HCT116 (cell line): ENCODE data around the gene ZNF324B. TPM values are rescaled to one million over a fixed set of nuclear protein-coding genes. Genes with fewer than 3 reads are reported as not detected.

Experiments
- ATAC-seq: fragments of 200-7000 bp; cut with Tn5 transposase; 2 replicates; pipeline ENCODE4 v1.9.1; 2020; ENCODE audit warnings: mild to moderate bottlenecking, moderate library complexity
- BruUV-seq: library from RNA; stranded (reverse); fragments of 400-500 nt; replicated peaks from 2 replicates; lab custom pipeline; 2021; lab: Mats Ljungman, UMichigan
- CTCF ChIA-PET: fragments of 300-600 bp; sonication (Branson Sonifier 250); formaldehyde crosslinking; loops from one replicate; lab custom pipeline; 2021; ENCODE audit warnings: antibody characterized with exemption; lab: Charles Lee
- POLR2A ChIA-PET: fragments of 300-600, 350-600 bp; sonication (Branson Sonifier 250); formaldehyde crosslinking; loops from one replicate; lab custom pipeline; 2021; ENCODE audit warnings: antibody characterized with exemption; lab: Charles Lee
- RAD21 ChIA-PET, 2 experiments: fragments of 300-600 bp; sonication (Branson Sonifier 250); formaldehyde crosslinking; loops; one replicate each; lab custom pipeline; 2023; ENCODE audit warnings: low total read pairs in 2 of 2; ENCODE audit not compliant: uncharacterized antibody in 2 of 2, unreplicated experiment in 2 of 2, low non-redundant PET in 1 of 2; lab: Charles Lee
- DNase-seq: peaks from one replicate; pipeline ENCODE4 v3.0.0-alpha.2; 2010; ENCODE audit warnings: low read depth, low spot score
- H2AFZ ChIP-seq: fragments of 200-600 bp; shearing (Covaris generic), sonication (generic); 2 replicates; pipeline ENCODE4 v1.6.1; 2017; ENCODE audit warnings: low read depth, mixed run types, mixed read lengths, antibody characterized with exemption, low read length; ENCODE audit not compliant: poor library complexity, severe bottlenecking
- H3K27ac ChIP-seq: 2 replicates; pipeline ENCODE4 v1.5.1; 2012; ENCODE audit warnings: low read depth, low read length
- H3K27me3 ChIP-seq: fragments of 200-600 bp; sonication (generic); 2 replicates; pipeline ENCODE4 v1.6.1; 2016; ENCODE audit warnings: mixed run types, low read length, mixed read lengths; ENCODE audit not compliant: insufficient read depth
- H3K36me3 ChIP-seq, 2 experiments: fragments of 200-500 bp in 1 of 2; fragments of 200-600 bp in 1 of 2; sonication (Bioruptor generic) in 1 of 2; sonication (generic) in 1 of 2; 2 replicates each; pipeline versions ENCODE4 v1.5.1 to v1.6.1; 2014 to 2016; ENCODE audit warnings: low read length in 2 of 2, inconsistent platforms in 1 of 2, mixed read lengths in 1 of 2, mixed run types in 1 of 2; ENCODE audit not compliant: insufficient read depth in 2 of 2, control insufficient read depth in 1 of 2
- H3K4me1 ChIP-seq, 2 experiments: fragments of 200-600 bp in 1 of 2; sonication (generic) in 1 of 2; 2 replicates each; pipeline versions ENCODE4 v1.5.1 to v1.6.1; 2012 to 2017; ENCODE audit warnings: low read length in 2 of 2, inconsistent platforms in 1 of 2, mild to moderate bottlenecking in 1 of 2, mixed read lengths in 1 of 2, mixed run types in 1 of 2, moderate library complexity in 1 of 2; ENCODE audit not compliant: insufficient read depth in 2 of 2, control insufficient read depth in 1 of 2
- H3K4me2 ChIP-seq: fragments of 200-600 bp; sonication (generic); 2 replicates; pipeline ENCODE4 v1.6.1; 2017; ENCODE audit warnings: mixed run types, low read length, mixed read lengths
- H3K4me3 ChIP-seq, 2 experiments: fragments of 200-600 bp in 1 of 2; sonication (generic) in 1 of 2; replicated peaks in 1 of 2; 2 replicates each; pipeline ENCODE4 v1.5.1; 2011 to 2016; ENCODE audit warnings: low read length in 2 of 2, control low read depth in 1 of 2, low read depth in 1 of 2, mild to moderate bottlenecking in 1 of 2, mixed read lengths in 1 of 2, mixed run types in 1 of 2
- H3K79me2 ChIP-seq: fragments of 200-600 bp; sonication (generic); 2 replicates; pipeline ENCODE4 v1.6.1; 2017; ENCODE audit warnings: mild to moderate bottlenecking, mixed run types, low read length, moderate library complexity, mixed read lengths; ENCODE audit not compliant: insufficient read depth
- H3K9ac ChIP-seq: fragments of 200-600 bp; sonication (generic); 2 replicates; pipeline ENCODE4 v1.6.1; 2016; ENCODE audit warnings: low read length, mixed read lengths
- H3K9me2 ChIP-seq: fragments of 200-600 bp; sonication (generic), shearing (Covaris generic); 2 replicates; pipeline ENCODE4 v1.6.1; 2017; ENCODE audit warnings: mixed run types, mild to moderate bottlenecking, moderate library complexity; ENCODE audit not compliant: insufficient read depth
- H3K9me3 ChIP-seq, 2 experiments: fragments of 200-500 bp in 1 of 2; fragments of 200-600 bp in 1 of 2; sonication (Bioruptor generic) in 1 of 2; sonication (generic) in 1 of 2; 2 replicates each; pipeline ENCODE4 v1.6.1; 2014 to 2017; ENCODE audit warnings: low read length in 2 of 2, mixed read lengths in 2 of 2, inconsistent platforms in 1 of 2, low read depth in 1 of 2, mild to moderate bottlenecking in 1 of 2, mixed run types in 1 of 2, moderate library complexity in 1 of 2; ENCODE audit not compliant: control insufficient read depth in 1 of 2, insufficient read depth in 1 of 2
- H4K20me1 ChIP-seq: fragments of 200-600 bp; sonication (generic), shearing (Covaris generic); 2 replicates; pipeline ENCODE4 v1.6.1; 2017; ENCODE audit warnings: mixed run types, mild to moderate bottlenecking, moderate library complexity; ENCODE audit not compliant: insufficient read depth
- CBX3 ChIP-seq: IDR thresholded peaks from 2 replicates; pipeline ENCODE4 v1.6.1; 2012; ENCODE audit warnings: low read depth
- CEBPB ChIP-seq: IDR thresholded peaks from 2 replicates; pipeline ENCODE4 v1.6.1; 2012; ENCODE audit warnings: low read depth
- CTCF ChIP-seq, 3 experiments: fragments of 200-600 bp in 1 of 3; sonication (generic) in 1 of 3; IDR thresholded peaks in 2 of 3; conservative IDR thresholded peaks in 1 of 3; 2 replicates each; pipeline ENCODE4 v1.5.1; 2012 to 2017; ENCODE audit warnings: low read depth in 2 of 3, low read length in 2 of 3, antibody characterized with exemption in 1 of 3, borderline replicate concordance in 1 of 3, control low read depth in 1 of 3, mild to moderate bottlenecking in 1 of 3, mixed read lengths in 1 of 3, mixed run types in 1 of 3, moderate library complexity in 1 of 3; ENCODE audit not compliant: insufficient read depth in 1 of 3
- EGR1 ChIP-seq: IDR thresholded peaks from 2 replicates; pipeline ENCODE4 v1.6.1; 2012; ENCODE audit warnings: low read depth
- EZH2phosphoT487 ChIP-seq: fragments of 200-600 bp; IDR thresholded peaks from 2 replicates; pipeline ENCODE4 v1.6.1; 2018; ENCODE audit warnings: antibody characterized with exemption, borderline replicate concordance
- REST ChIP-seq: IDR thresholded peaks from 2 replicates; pipeline ENCODE4 v1.6.1; 2012; ENCODE audit warnings: low read depth
- SRF ChIP-seq: IDR thresholded peaks from 2 replicates; pipeline ENCODE4 v1.6.1; 2012; ENCODE audit warnings: low read depth
- YY1 ChIP-seq: IDR thresholded peaks from 2 replicates; pipeline ENCODE4 v1.6.1; 2011; ENCODE audit warnings: low read length, low read depth, moderate library complexity, mild to moderate bottlenecking; ENCODE audit not compliant: insufficient replicate concordance; ENCODE audit errors: extremely low read depth
- intact Hi-C: fragments of 100-400 bp; cut with micrococcal nuclease; formaldehyde crosslinking; loops from 2 replicates; pipeline ENCODE4 v1.10.0; 2022
- total RNA-seq: library from RNA; stranded (reverse); gene quantifications from one replicate; pipeline ENCODE4 v1.2.1, GENCODE V29; 2021; ENCODE audit not compliant: unreplicated experiment

ZNF324B gene
- total RNA-seq, 1 experiment from 2014 or later = 9.4 TPM

GRCh38 chr19:58416604-58417003, 34.8 kb upstream of the ZNF324B start (continued):
- no peak for TF ChIP-seq EGR1
- TF ChIP-seq SRF = no peak
- no peak for TF ChIP-seq REST

- CTCF ChIA-PET = no interaction called here
- BruUV-seq = TSS peak; percentile 28
- DNase-seq (no peak), ATAC-seq (no peak)
- Histone ChIP-seq H4K20me1 (no peaks in the 10 kb centered on the region), H3K4me2 (no peak overlapping the region), H3K9me3 (no peaks in the 10 kb centered on the region), H3K79me2 (peaks cover 42% of the 10 kb centered on the region), H3K9me2 (no peaks in the 10 kb centered on the region), H3K4me3 (no peak overlapping the region), H3K4me1 (no peaks in the 10 kb centered on the region), H3K9ac (no peak overlapping the region), H3K27me3 (no peaks in the 10 kb centered on the region), H3K27ac (no peak overlapping the region), H3K36me3 (peaks cover 27 to 41% of the 10 kb centered on the region in 2 experiments), H2AFZ (no peak overlapping the region)
- intact Hi-C loops = no loop called here
- RAD21 ChIA-PET = no interaction called here
- TF ChIP-seq CEBPB = no peak
- POLR2A ChIA-PET = no interaction called here
Measured at GRCh38 chr19:58417071-58417470, 34.4 kb upstream of the ZNF324B start.

- Histone ChIP-seq H2AFZ (no peak overlapping the region), H3K4me1 (no peaks in the 10 kb centered on the region), H4K20me1 (no peaks in the 10 kb centered on the region), H3K9me3 (peaks cover 7 to 19% of the 10 kb centered on the region in 2 experiments; a peak in 2 of 4 replicates), H3K9ac (no peak overlapping the region), H3K27ac (no peak overlapping the region), H3K27me3 (no peaks in the 10 kb centered on the region), H3K79me2 (no peaks in the 10 kb centered on the region), H3K4me3 (no peak overlapping the region), H3K36me3 (peaks cover 0 to 5% of the 10 kb centered on the region in 2 experiments; a peak in 1 of 4 replicates), H3K9me2 (no peaks in the 10 kb centered on the region), H3K4me2 (no peak overlapping the region)
- ATAC-seq = no peak
- ChIA-PET RAD21 (no interaction called here), CTCF (no interaction called here), POLR2A (no interaction called here)
- BruUV-seq = no TSS peak
- no peak for DNase-seq
- intact Hi-C loops = no loop called here
- TF ChIP-seq EZH2phosphoT487 (no peak), REST (no peak), CTCF (IDR thresholded peaks at IDR 0.05 in 2 of 3, conservative IDR thresholded peaks at IDR 0.05 in 1 of 3; ENCODE audit: borderline replicate concordance in 1 of 3, insufficient read depth in 1 of 3, low read depth in 2 of 3, low read length in 2 of 3) (no peak), CBX3 (no peak), YY1 (no peak), SRF (no peak)
Measured at GRCh38 chr19:58428617-58429016, 22.8 kb upstream of the ZNF324B start.
